NCI-H1048 (cell line): ENCODE data around the gene PIWIL4.
"Not testable (repeated sequence)": the region's sequence is repeated elsewhere in the genome, so short reads cannot be mapped to it uniquely, and the experiment has no call there.

Experiments
- DNase-seq: peaks from one replicate; lab custom pipeline; 2025; lab: John Stamatoyannopoulos, UW

The PIWIL4 gene

GRCh38 chr11:94585399-94585798, 18.2 kb downstream of the PIWIL4 start:
- DNase-seq, result no peak

GRCh38 chr11:94586546-94586945, 19.4 kb downstream of the PIWIL4 start:
- DNase-seq, result no peak

- DNase-seq, result no peak
These were observed 19.8 kb downstream of the PIWIL4 start for GRCh38 chr11:94586978-94587377.

GRCh38 chr11:94588366-94588942, 21.3 kb downstream of the PIWIL4 start:
- DNase-seq, result no peak

GRCh38 chr11:94590352-94591041, 23.3 kb downstream of the PIWIL4 start:
- peak; percentile 51 for DNase-seq

GRCh38 chr11:94593030-94593429, 25.9 kb downstream of the PIWIL4 start:
- no peak for DNase-seq

- no peak for DNase-seq
These were observed 27.9 kb downstream of the PIWIL4 start for GRCh38 chr11:94595076-94595475.

GRCh38 chr11:94597896-94598295, 30.7 kb downstream of the PIWIL4 start:
- no peak for DNase-seq

GRCh38 chr11:94599510-94599909, 32.3 kb downstream of the PIWIL4 start:
- no peak for DNase-seq

- DNase-seq, result peak; percentile 49
These were observed 35.5 kb downstream of the PIWIL4 start for GRCh38 chr11:94602430-94603372.

- no peak for DNase-seq
These were observed 36.4 kb downstream of the PIWIL4 start for GRCh38 chr11:94603587-94603986.

GRCh38 chr11:94604482-94604881, 37.3 kb downstream of the PIWIL4 start:
- peak; percentile 13 for DNase-seq

- no peak for DNase-seq
These were observed 46.0 kb downstream of the PIWIL4 start for GRCh38 chr11:94613120-94613519.

- peak; percentile 27 for DNase-seq
These were observed 56.1 kb downstream of the PIWIL4 start for GRCh38 chr11:94623120-94623735.

GRCh38 chr11:94625422-94625821, 58.3 kb downstream of the PIWIL4 start:
- DNase-seq, result not testable (repeated sequence)

GRCh38 chr11:94627003-94627560, 59.9 kb downstream of the PIWIL4 start:
- DNase-seq, result not testable (repeated sequence)

GRCh38 chr11:94629741-94630140, 62.6 kb downstream of the PIWIL4 start:
- DNase-seq, result no peak

GRCh38 chr11:94630221-94630620, 63.1 kb downstream of the PIWIL4 start:
- DNase-seq, result no peak

GRCh38 chr11:94632356-94632755, 65.2 kb downstream of the PIWIL4 start:
- no peak for DNase-seq

- DNase-seq, result no peak
These were observed 67.9 kb downstream of the PIWIL4 start for GRCh38 chr11:94635072-94635471.

- no peak for DNase-seq
These were observed 69.3 kb downstream of the PIWIL4 start for GRCh38 chr11:94636388-94636949.
